Neural cell (in vitro differentiated cells): ENCODE results near the gene HRH2. TPM values are rescaled to one million over a fixed set of nuclear protein-coding genes. Genes with fewer than 3 reads are reported as not detected.

Experiments
- H2AFZ ChIP-seq: fragments of 200-600, 300-800 bp; sonication (generic), shearing (Covaris generic); 2 replicates; pipeline ENCODE4 v1.6.0; 2014; ENCODE audit warnings: low read depth, mild to moderate bottlenecking, antibody characterized with exemption, low read length, moderate library complexity
- H3F3A ChIP-seq: fragments of 200-600 bp; shearing (Covaris generic); 2 replicates; pipeline ENCODE4 v1.6.1; 2016; ENCODE audit warnings: mild to moderate bottlenecking, moderate library complexity, mixed read lengths, antibody characterized with exemption, low read length; ENCODE audit not compliant: insufficient read depth, poor library complexity, severe bottlenecking
- H3K27ac ChIP-seq: fragments of 200-600, 300-800 bp; sonication (generic), shearing (Covaris generic); 2 replicates; pipeline ENCODE4 v1.5.1; 2014; ENCODE audit warnings: mild to moderate bottlenecking, low read length, moderate library complexity
- H3K27me3 ChIP-seq: fragments of 300-800, 200-600 bp; sonication (generic), shearing (Covaris generic); 2 replicates; pipeline ENCODE4 v1.6.0; 2014; ENCODE audit warnings: mild to moderate bottlenecking, low read depth, low read length, moderate library complexity; ENCODE audit not compliant: insufficient read depth
- H3K36me3 ChIP-seq: fragments of 300-800, 200-600 bp; sonication (generic), shearing (Covaris generic); 2 replicates; pipeline ENCODE4 v1.5.1; 2014; ENCODE audit warnings: mild to moderate bottlenecking, antibody characterized with exemption, low read length, moderate library complexity; ENCODE audit not compliant: insufficient read depth
- H3K4me2 ChIP-seq: fragments of 300-800, 200-600 bp; sonication (generic), shearing (Covaris generic); 2 replicates; pipeline ENCODE4 v1.6.0; 2014; ENCODE audit warnings: mild to moderate bottlenecking, low read length
- H3K4me3 ChIP-seq: fragments of 300-800, 200-600 bp; sonication (generic), shearing (Covaris generic); 2 replicates; pipeline ENCODE4 v1.5.1; 2014; ENCODE audit warnings: mild to moderate bottlenecking, low read length, moderate library complexity
- H3K79me2 ChIP-seq: fragments of 200-600 bp; shearing (Covaris generic); replicated peaks from 2 replicates; pipeline ENCODE4 v1.6.0; 2014; ENCODE audit warnings: mild to moderate bottlenecking, low read length, moderate library complexity; ENCODE audit not compliant: insufficient read depth
- H3K9ac ChIP-seq: fragments of 300-800, 200-600 bp; sonication (generic), shearing (Covaris generic); 2 replicates; pipeline ENCODE4 v1.6.1; 2016; ENCODE audit warnings: mild to moderate bottlenecking, low read length, mixed read lengths
- H3K9me2 ChIP-seq: fragments of 200-600 bp; shearing (Covaris generic); 2 replicates; pipeline ENCODE4 v1.6.1; 2016; ENCODE audit warnings: mild to moderate bottlenecking, low read length, mixed read lengths; ENCODE audit not compliant: insufficient read depth
- H3K9me3 ChIP-seq: fragments of 200-600, 300-800 bp; sonication (generic), shearing (Covaris generic); 2 replicates; pipeline ENCODE4 v1.6.1; 2016; ENCODE audit warnings: mild to moderate bottlenecking, mixed run types, low read length, moderate library complexity, mixed read lengths
- H4K20me1 ChIP-seq: fragments of 200-600 bp; shearing (Covaris generic); 2 replicates; pipeline ENCODE4 v1.6.1; 2016; ENCODE audit warnings: mild to moderate bottlenecking, mixed run types; ENCODE audit not compliant: insufficient read depth
- CTCF ChIP-seq: fragments of 450-650 bp; IDR thresholded peaks from 2 replicates; pipeline ENCODE4 v1.5.1; 2014; ENCODE audit warnings: antibody characterized with exemption, mild to moderate bottlenecking, moderate library complexity; ENCODE audit not compliant: poor library complexity, severe bottlenecking
- EP300 ChIP-seq: fragments of 450-650 bp; conservative IDR thresholded peaks from 2 replicates; pipeline ENCODE4 v1.6.1; 2014; ENCODE audit warnings: antibody characterized with exemption, mild to moderate bottlenecking, moderate library complexity; ENCODE audit not compliant: poor library complexity, severe bottlenecking
- EZH2 ChIP-seq: fragments of 200-600, 300-800 bp; shearing (Covaris generic), sonication (generic); IDR thresholded peaks from 2 replicates; pipeline ENCODE4 v1.6.1; 2014; ENCODE audit warnings: antibody characterized with exemption, low read length, borderline replicate concordance, mild to moderate bottlenecking; ENCODE audit not compliant: insufficient read depth, poor library complexity, severe bottlenecking
- MXI1 ChIP-seq: fragments of 450-650 bp; conservative IDR thresholded peaks from 2 replicates; pipeline ENCODE4 v1.6.1; 2014; ENCODE audit warnings: antibody characterized with exemption, mild to moderate bottlenecking; ENCODE audit not compliant: poor library complexity, severe bottlenecking
- POLR2AphosphoS5 ChIP-seq: IDR thresholded peaks from 2 replicates; pipeline ENCODE4 v1.6.1; 2012
- RAD21 ChIP-seq: fragments of 450-650 bp; conservative IDR thresholded peaks from 2 replicates; pipeline ENCODE4 v1.6.1; 2014; ENCODE audit warnings: antibody characterized with exemption, mild to moderate bottlenecking, moderate library complexity
- REST ChIP-seq: IDR thresholded peaks from 2 replicates; pipeline ENCODE4 v1.6.1; 2012; ENCODE audit warnings: borderline replicate concordance
- SMC3 ChIP-seq: fragments of 450-650 bp; conservative IDR thresholded peaks from 2 replicates; pipeline ENCODE4 v1.6.1; 2014; ENCODE audit warnings: antibody characterized with exemption, mild to moderate bottlenecking, moderate library complexity; ENCODE audit not compliant: poor library complexity
- TAF1 ChIP-seq: IDR thresholded peaks from 2 replicates; pipeline ENCODE4 v1.6.1; 2012; ENCODE audit warnings: low read depth
- polyA plus RNA-seq: library from polyadenylated mRNA; depleted of rRNA; stranded (reverse); fragments of >200 nt; gene quantifications from 2 replicates; pipeline ENCODE4 v1.2.3, GENCODE V29; 2014

HRH2 gene
- polyA plus RNA-seq, 1 donor from 2014 or later = 0.09 TPM

- Histone ChIP-seq H3K9me3 (no peaks in the 10 kb centered on the region), H3K27ac (no peak overlapping the region), H2AFZ (no peak overlapping the region), H3K36me3 (no peaks in the 10 kb centered on the region), H3K27me3 (no peaks in the 10 kb centered on the region), H3K4me2 (no peak overlapping the region), H3K9me2 (no peaks in the 10 kb centered on the region), H3F3A (no peaks in the 10 kb centered on the region), H3K79me2 (no peaks in the 10 kb centered on the region), H3K9ac (no peak overlapping the region), H3K4me3 (no peak overlapping the region), H4K20me1 (no peaks in the 10 kb centered on the region)
- no peak for TF ChIP-seq REST
- no peak for TF ChIP-seq SMC3
- no peak for TF ChIP-seq POLR2AphosphoS5
- no peak for TF ChIP-seq EP300
- TF ChIP-seq CTCF = no peak
- TF ChIP-seq EZH2 = no peak
- no peak for TF ChIP-seq TAF1
- TF ChIP-seq MXI1 = no peak
- no peak for TF ChIP-seq RAD21
Observed at GRCh38 chr5:175690025-175690424, 32.2 kb downstream of the HRH2 start.

- Histone ChIP-seq H2AFZ (no peak overlapping the region), H3K36me3 (no peaks in the 10 kb centered on the region), H4K20me1 (no peaks in the 10 kb centered on the region), H3K27me3 (no peaks in the 10 kb centered on the region), H3K4me3 (no peak overlapping the region), H3K9me2 (no peaks in the 10 kb centered on the region), H3K4me2 (no peak overlapping the region), H3K9me3 (no peaks in the 10 kb centered on the region), H3K27ac (no peak overlapping the region), H3K9ac (no peak overlapping the region), H3F3A (no peaks in the 10 kb centered on the region), H3K79me2 (no peaks in the 10 kb centered on the region)
- no peak for TF ChIP-seq EZH2
- TF ChIP-seq TAF1 = no peak
- no peak for TF ChIP-seq CTCF
- TF ChIP-seq RAD21 = no peak
- no peak for TF ChIP-seq REST
- TF ChIP-seq SMC3 = no peak
- no peak for TF ChIP-seq EP300
- no peak for TF ChIP-seq POLR2AphosphoS5
Observed at GRCh38 chr5:175690586-175690985, 32.7 kb downstream of the HRH2 start.
